Mucosa of descending colon (tissue), 3 donors: Measurements from ENCODE around the gene PYGO1. TPM values are rescaled to one million over a fixed set of nuclear protein-coding genes. Genes with fewer than 3 reads are reported as not detected.

Experiments used
- ATAC-seq: fragments of 200-7000 bp; cut with Tn5 transposase; one replicate; pipeline ENCODE4 v1.9.1; 2020; ENCODE audit warnings: mild to moderate bottlenecking, moderate library complexity
- DNase-seq, 3 donors: peaks; one replicate each; pipeline ENCODE4 v3.0.0-alpha.2; 2020
- H3K36me3 ChIP-seq: fragments of 200-600 bp; one replicate; pipeline ENCODE4 v1.8.0; 2021; ENCODE audit warnings: low read depth, mild to moderate bottlenecking
- H3K4me1 ChIP-seq: fragments of 200-600 bp; one replicate; pipeline ENCODE4 v1.8.0; 2021; ENCODE audit warnings: low read depth, mild to moderate bottlenecking
- H3K4me3 ChIP-seq: fragments of 200-600 bp; one replicate; pipeline ENCODE4 v1.8.0; 2021; ENCODE audit warnings: mild to moderate bottlenecking
- H3K9me3 ChIP-seq: fragments of 200-600 bp; one replicate; pipeline ENCODE4 v1.8.0; 2021; ENCODE audit warnings: mild to moderate bottlenecking
- intact Hi-C, 2 donors: fragments of 100-400 bp; cut with DNase I in 1 of 2; cut with micrococcal nuclease in 1 of 2; formaldehyde crosslinking; loops; one replicate each; pipeline versions ENCODE4 v1.11.0 to v1.11.1; 2022; cut with DNase I, micrococcal nuclease
- total RNA-seq, 3 donors: library from RNA; stranded (reverse); fragmentation: NEBNext Ultra II Directional in 2 of 3; extraction: Animal tissue kit (Norgen Biotek cat#: 25700) in 2 of 3; gene quantifications; one replicate each; pipeline versions ENCODE4 v1.2.1 to v1.2.4, GENCODE V29; 2021 to 2023
- TF ChIP-seq, protein P1 (sequence below): fragments of 200-600 bp; IDR thresholded peaks from one replicate; pipeline ENCODE4 v1.8.0; 2022; ENCODE audit warnings: antibody characterized with exemption, mild to moderate bottlenecking
- donor health status: DM: no; HTN: no; CAD: no; lungs with moderate emphysema.
- donor health status: DM: no; HTN: no; CAD: no.
- donor health status: DM: no; HTN: yes; CAD: no.

Gene PYGO1
- total RNA-seq, 3 donors from 2014 or later = 1.0 to 21.3 (median 1.6) TPM

DNA sequence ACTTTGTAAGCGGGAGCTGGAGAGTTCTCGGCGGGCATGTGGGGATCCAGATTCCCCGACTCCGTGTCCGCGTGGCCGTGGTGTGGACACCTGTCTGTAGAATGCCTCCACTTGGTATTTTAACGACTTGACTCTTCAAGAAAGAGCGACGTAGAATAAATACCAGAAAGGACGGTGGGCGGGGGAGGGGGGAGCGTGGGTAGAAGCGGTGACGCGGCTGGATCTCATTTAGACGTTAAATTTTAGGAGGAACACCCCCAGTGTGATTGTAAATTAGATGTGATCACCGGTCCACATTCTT, 620 bp upstream of the PYGO1 start:
- Histone ChIP-seq H3K4me3 (no peak overlapping the region), H3K36me3 (no peaks in the 10 kb centered on the region), H3K4me1 (no peaks in the 10 kb centered on the region), H3K9me3 (no peaks in the 10 kb centered on the region)
- TF ChIP-seq, protein P1, sequence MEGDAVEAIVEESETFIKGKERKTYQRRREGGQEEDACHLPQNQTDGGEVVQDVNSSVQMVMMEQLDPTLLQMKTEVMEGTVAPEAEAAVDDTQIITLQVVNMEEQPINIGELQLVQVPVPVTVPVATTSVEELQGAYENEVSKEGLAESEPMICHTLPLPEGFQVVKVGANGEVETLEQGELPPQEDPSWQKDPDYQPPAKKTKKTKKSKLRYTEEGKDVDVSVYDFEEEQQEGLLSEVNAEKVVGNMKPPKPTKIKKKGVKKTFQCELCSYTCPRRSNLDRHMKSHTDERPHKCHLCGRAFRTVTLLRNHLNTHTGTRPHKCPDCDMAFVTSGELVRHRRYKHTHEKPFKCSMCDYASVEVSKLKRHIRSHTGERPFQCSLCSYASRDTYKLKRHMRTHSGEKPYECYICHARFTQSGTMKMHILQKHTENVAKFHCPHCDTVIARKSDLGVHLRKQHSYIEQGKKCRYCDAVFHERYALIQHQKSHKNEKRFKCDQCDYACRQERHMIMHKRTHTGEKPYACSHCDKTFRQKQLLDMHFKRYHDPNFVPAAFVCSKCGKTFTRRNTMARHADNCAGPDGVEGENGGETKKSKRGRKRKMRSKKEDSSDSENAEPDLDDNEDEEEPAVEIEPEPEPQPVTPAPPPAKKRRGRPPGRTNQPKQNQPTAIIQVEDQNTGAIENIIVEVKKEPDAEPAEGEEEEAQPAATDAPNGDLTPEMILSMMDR = no peak
- ATAC-seq = no peak
- intact Hi-C loops = no loop called here
- DNase-seq = no peak

DNA sequence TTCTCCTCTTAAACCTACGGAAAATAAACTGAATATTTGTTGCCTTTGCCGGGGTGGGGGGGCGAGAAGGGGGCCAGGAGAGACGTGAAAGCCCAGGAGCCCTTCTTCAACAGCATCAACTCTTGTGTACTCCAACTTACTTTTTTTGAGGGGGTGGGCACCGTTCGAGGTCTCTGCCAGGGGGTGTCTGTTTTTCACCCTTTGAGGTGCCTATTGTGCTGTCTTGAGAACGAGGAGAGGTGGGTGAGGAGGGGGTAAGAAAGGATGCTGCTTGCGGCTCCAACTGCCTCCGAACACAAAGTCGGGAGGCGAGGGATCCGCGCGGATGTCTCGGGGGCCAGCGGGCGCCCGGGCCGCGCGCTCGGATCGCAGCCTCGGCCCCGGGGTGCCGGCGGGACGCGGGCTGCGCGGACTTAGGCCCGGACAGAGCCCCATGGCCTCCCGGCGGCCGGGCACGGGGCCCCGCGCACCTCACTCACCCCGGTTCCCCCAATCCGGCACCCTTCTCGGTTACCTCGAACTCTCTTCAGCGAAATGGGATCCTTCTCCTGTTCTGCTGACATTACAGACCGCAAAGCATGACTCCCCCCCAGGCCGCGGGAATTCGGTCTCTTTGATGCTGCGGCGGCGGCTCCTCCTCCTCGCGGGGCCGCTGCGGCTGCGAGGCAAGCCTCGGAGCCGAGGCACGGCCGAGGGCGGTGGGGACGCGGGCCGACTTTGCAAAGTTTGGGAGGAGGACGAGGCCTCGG, 650 bp downstream of the PYGO1 start:
- no peaks in the 10 kb centered on the region for H3K4me1 ChIP-seq
- intact Hi-C loops = no loop called here
- peak; percentile 31 for ATAC-seq
- H3K9me3 ChIP-seq = no peaks in the 10 kb centered on the region
- TF ChIP-seq, protein P1 = no peak
- H3K4me3 ChIP-seq = peak overlapping the region; percentile 9
- peak in 1 of 3 donors; percentile 4 for DNase-seq
- H3K36me3 ChIP-seq = no peaks in the 10 kb centered on the region

DNA sequence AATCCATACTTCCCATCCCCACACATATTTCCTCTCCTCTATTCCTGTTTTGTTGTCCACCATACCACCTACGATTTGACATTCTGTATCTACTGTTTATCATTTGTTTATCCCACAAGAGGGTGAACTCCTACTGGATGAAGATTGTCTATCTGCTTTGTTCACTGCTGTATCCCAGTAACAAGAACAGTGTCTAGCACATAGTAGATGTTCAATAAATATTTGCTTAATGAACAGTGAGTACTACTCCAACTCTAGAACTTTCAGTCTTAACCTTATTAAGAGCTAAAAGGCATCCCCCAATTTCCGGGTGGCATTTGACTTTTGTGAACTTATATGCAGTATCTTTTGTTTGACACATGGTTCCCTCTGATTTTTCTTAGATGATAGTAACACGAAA, 1.3 kb downstream of the PYGO1 start:
- no peaks in the 10 kb centered on the region for H3K4me1 ChIP-seq
- ATAC-seq (no peak), DNase-seq (no peak)
- TF ChIP-seq, protein P1 = no peak
- intact Hi-C loops = no loop called here
- no peaks in the 10 kb centered on the region for H3K9me3 ChIP-seq
- no peaks in the 10 kb centered on the region for H3K36me3 ChIP-seq
- H3K4me3 ChIP-seq = no peak overlapping the region

DNA sequence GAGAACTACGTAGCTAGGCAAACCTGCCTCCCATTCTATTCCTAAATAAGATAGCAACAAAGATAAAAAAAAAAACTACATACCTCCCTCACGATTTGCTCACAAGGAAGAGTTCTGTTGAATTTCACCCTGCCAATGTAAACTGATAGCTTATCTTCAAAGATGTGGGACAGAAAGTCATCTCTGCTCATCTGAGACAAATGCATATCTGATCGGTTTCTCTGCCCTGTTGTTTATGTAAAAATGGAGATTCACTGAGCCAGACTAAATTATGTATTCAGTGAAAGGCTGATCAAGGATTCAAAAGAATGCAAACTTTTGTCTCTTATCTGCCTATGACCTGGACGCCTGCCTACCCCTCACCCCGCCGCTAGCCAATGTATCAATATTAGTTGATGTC, 11.2 kb downstream of the PYGO1 start:
- TF ChIP-seq, protein P1 = no peak
- no peak for DNase-seq
- intact Hi-C loops = no loop called here
- H3K36me3 ChIP-seq = no peaks in the 10 kb centered on the region
- no peaks in the 10 kb centered on the region for H3K4me1 ChIP-seq
- no peaks in the 10 kb centered on the region for H3K9me3 ChIP-seq
- H3K4me3 ChIP-seq = no peak overlapping the region
- ATAC-seq = no peak

DNA sequence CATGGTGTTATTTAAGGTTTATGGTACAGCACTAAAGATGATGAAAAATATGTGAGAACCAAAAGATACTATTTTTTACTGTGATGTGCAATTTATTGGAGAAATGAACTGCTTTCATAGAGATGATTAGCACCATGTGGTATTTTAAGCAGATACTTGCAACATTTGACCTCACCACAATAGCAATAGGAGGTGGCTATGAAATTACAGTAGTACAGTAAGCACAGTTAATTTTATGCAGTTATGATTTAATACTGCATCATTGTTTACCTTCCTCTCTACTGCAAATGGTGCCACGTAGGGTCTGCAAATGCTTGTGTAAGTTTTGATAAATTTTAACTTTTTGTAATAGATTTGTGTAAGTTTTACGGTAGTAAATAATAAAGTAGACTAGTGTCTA, 14.0 kb downstream of the PYGO1 start:
- intact Hi-C loops = no loop called here

More for the DNA sequence above, 14.0 kb downstream of the PYGO1 start:
- Histone ChIP-seq H3K4me1 (no peaks in the 10 kb centered on the region), H3K4me3 (no peak overlapping the region), H3K36me3 (no peaks in the 10 kb centered on the region), H3K9me3 (no peaks in the 10 kb centered on the region)
- TF ChIP-seq, protein P1 = no peak
- no peak for DNase-seq
- no peak for ATAC-seq
